PC-9 (cell line): ENCODE measurements around the gene RUNX2. TPM values are rescaled to one million over a fixed set of nuclear protein-coding genes. Genes with fewer than 3 reads are reported as not detected.

Source experiments
- BruUV-seq: library from RNA; stranded (reverse); fragments of 400-500 nt; replicated peaks from 2 replicates; lab custom pipeline; 2021; lab: Mats Ljungman, UMichigan
- CTCF ChIA-PET: fragments of 300-600 bp; sonication (Branson Sonifier 250); formaldehyde crosslinking; loops from one replicate; lab custom pipeline; 2022; ENCODE audit warnings: antibody characterized with exemption; lab: Charles Lee
- POLR2A ChIA-PET: fragments of 300-600 bp; sonication (Branson Sonifier 250); formaldehyde crosslinking; loops from one replicate; lab custom pipeline; 2022; ENCODE audit warnings: antibody characterized with exemption; ENCODE audit not compliant: unreplicated experiment; lab: Charles Lee
- DNase-seq, 2 experiments: peaks; one replicate each; pipeline versions ENCODE4 v3.0.0 to v3.0.0-alpha.2; 2015 to 2022; ENCODE audit warnings: mixed read lengths in 1 of 2
- H2AFZ ChIP-seq: fragments of 200-600 bp; sonication (generic); 2 replicates; pipeline ENCODE4 v1.8.1; 2017; ENCODE audit warnings: antibody characterized with exemption
- H3F3A ChIP-seq: fragments of 200-600 bp; sonication (generic); 2 replicates; pipeline ENCODE4 v1.8.1; 2017; ENCODE audit warnings: antibody characterized with exemption, mild to moderate bottlenecking, low read depth; ENCODE audit not compliant: insufficient read depth
- H3K27ac ChIP-seq: fragments of 200-600 bp; sonication (generic); 2 replicates; pipeline ENCODE4 v1.6.1; 2016; ENCODE audit warnings: mixed run types
- H3K27me3 ChIP-seq: fragments of 200-600 bp; sonication (generic); 2 replicates; pipeline ENCODE4 v1.6.1; 2016; ENCODE audit warnings: low read depth, mixed run types; ENCODE audit not compliant: insufficient read depth
- H3K36me3 ChIP-seq: fragments of 200-600 bp; sonication (generic); 2 replicates; pipeline ENCODE4 v1.6.1; 2016; ENCODE audit warnings: low read depth, mixed run types
- H3K4me1 ChIP-seq: fragments of 200-600 bp; sonication (generic); replicated peaks from 2 replicates; pipeline ENCODE4 v1.6.1; 2016; ENCODE audit warnings: mixed run types; ENCODE audit not compliant: insufficient read depth
- H3K4me2 ChIP-seq: fragments of 200-600 bp; sonication (generic); 2 replicates; pipeline ENCODE4 v1.6.1; 2017; ENCODE audit warnings: mixed run types
- H3K4me3 ChIP-seq: fragments of 200-600 bp; sonication (generic); 2 replicates; pipeline ENCODE4 v1.6.1; 2016; ENCODE audit warnings: mixed run types
- H3K79me2 ChIP-seq: fragments of 200-600 bp; sonication (generic); 2 replicates; pipeline ENCODE4 v1.6.1; 2017; ENCODE audit warnings: low read depth, mixed run types
- H3K9me2 ChIP-seq: fragments of 200-600 bp; sonication (generic); 2 replicates; pipeline ENCODE4 v1.8.1; 2017; ENCODE audit warnings: mild to moderate bottlenecking; ENCODE audit not compliant: insufficient read depth
- H3K9me3 ChIP-seq: fragments of 200-600 bp; sonication (generic); 2 replicates; pipeline ENCODE4 v1.8.1; 2016; ENCODE audit warnings: low read depth; ENCODE audit not compliant: insufficient read depth
- H4K20me1 ChIP-seq: fragments of 200-600 bp; sonication (generic); 2 replicates; pipeline ENCODE4 v1.8.1; 2017; ENCODE audit not compliant: insufficient read depth
- CTCF ChIP-seq: fragments of 200-600 bp; sonication (generic); conservative IDR thresholded peaks from 2 replicates; pipeline ENCODE4 v1.6.1; 2017; ENCODE audit warnings: mixed run types, antibody characterized with exemption, mild to moderate bottlenecking, moderate library complexity
- EZH2 ChIP-seq: fragments of 200-600 bp; sonication (generic); IDR thresholded peaks from 2 replicates; pipeline ENCODE4 v1.8.0; 2017; ENCODE audit warnings: antibody characterized with exemption, low read depth
- intact Hi-C: fragments of 100-400 bp; cut with micrococcal nuclease; formaldehyde crosslinking; loops from one replicate; pipeline ENCODE4 v1.10.0; 2022; ENCODE audit not compliant: unreplicated experiment
- total RNA-seq: library from RNA; stranded (reverse); gene quantifications from 2 replicates; pipeline ENCODE4 v1.2.3, GENCODE V29; 2021

RUNX2 gene
- total RNA-seq, 1 experiment from 2014 or later: 12.5 TPM

GRCh38 chr6:45377043-45377553, 49.0 kb downstream of the RUNX2 start:
- no peaks in the 10 kb centered on the region for H4K20me1 ChIP-seq
- ChIA-PET CTCF (interaction anchor here (1.5 kb wide), 1 partner anchor 747 kb away, joined by 3 read pairs; no protein-coding TSS in a partner anchor), POLR2A (no interaction called here)
- H3F3A ChIP-seq: peaks cover 9% of the 10 kb centered on the region; the same call in 1 of the 2 replicates
- no peaks in the 10 kb centered on the region for H3K27me3 ChIP-seq
- H3K79me2 ChIP-seq: peaks cover 27% of the 10 kb centered on the region
- no peaks in the 10 kb centered on the region for H3K9me3 ChIP-seq
- peak overlapping the region; percentile 94 for H3K27ac ChIP-seq
- peaks cover 8% of the 10 kb centered on the region for H3K4me1 ChIP-seq
- DNase-seq: no peak
- intact Hi-C loops: loop anchor here (5.0 kb wide), 3 partner anchors 45 to 715 kb away; no protein-coding TSS in a partner anchor
- H3K4me2 ChIP-seq: peak overlapping the region; percentile 97
- H3K4me3 ChIP-seq: peak overlapping the region; percentile 93
- TF ChIP-seq CTCF: no peak
- no peak for TF ChIP-seq EZH2
- H3K36me3 ChIP-seq: no peaks in the 10 kb centered on the region
- H3K9me2 ChIP-seq: no peaks in the 10 kb centered on the region
- peak overlapping the region; percentile 97 for H2AFZ ChIP-seq
- no TSS peak for BruUV-seq

GRCh38 chr6:45377554-45378333, 49.6 kb downstream of the RUNX2 start, which contains the start of gene SUPT3H:
Gene SUPT3H, minus strand, starts transcription at chr6:45377934.
- intact Hi-C loops: loop anchor here (5.0 kb wide), 3 partner anchors 45 to 715 kb away; no protein-coding TSS in a partner anchor
- peak within 1 kb of the TSS; percentile 97 for H3K4me2 ChIP-seq
- CTCF ChIA-PET: interaction anchor here (0.6 to 1.5 kb wide), 3 partner anchors 545 to 902 kb away, joined by 3 to 4 read pairs (median 3); no protein-coding TSS in a partner anchor

More at GRCh38 chr6:45377554-45378333, 49.6 kb downstream of the RUNX2 start, which contains the start of gene SUPT3H:
- H3K4me1 ChIP-seq: peaks cover 8% of the 10 kb centered on the region
- BruUV-seq: no TSS peak
- peak within 1 kb of the TSS; percentile 97 for H2AFZ ChIP-seq
- no peaks in the 10 kb centered on the region for H3K9me3 ChIP-seq
- H4K20me1 ChIP-seq: no peaks in the 10 kb centered on the region
- POLR2A ChIA-PET: interaction anchor here (0.6 to 0.9 kb wide), 12 partner anchors 10 to 1308 kb away, joined by 3 to 10 read pairs (median 3); no protein-coding TSS in a partner anchor
- H3K27me3 ChIP-seq: no peaks in the 10 kb centered on the region
- no peak for TF ChIP-seq EZH2
- no peak for TF ChIP-seq CTCF
- H3F3A ChIP-seq: peaks cover 9% of the 10 kb centered on the region; the same call in 1 of the 2 replicates
- H3K27ac ChIP-seq: peak within 1 kb of the TSS; percentile 94
- H3K36me3 ChIP-seq: no peaks in the 10 kb centered on the region
- H3K4me3 ChIP-seq: peak within 1 kb of the TSS; percentile 93
- peaks cover 27% of the 10 kb centered on the region for H3K79me2 ChIP-seq
- DNase-seq: peak; percentile 76 to 89
- H3K9me2 ChIP-seq: no peaks in the 10 kb centered on the region
